22Rv1 (cell line): ENCODE data around the gene HOXC4.

Experiments
- H3K27ac ChIP-seq: fragments of 450-650 bp; 2 replicates; pipeline ENCODE4 v1.5.1; 2017
- ZFX ChIP-seq: fragments of 450-650 bp; IDR thresholded peaks from 2 replicates; pipeline ENCODE4 v1.6.1; 2017; ENCODE audit warnings: antibody characterized with exemption, borderline replicate concordance
- TF ChIP-seq, protein P1 (sequence below): fragments of 450-650 bp; IDR thresholded peaks from 2 replicates; pipeline ENCODE4 v1.5.1; 2017; ENCODE audit warnings: mild to moderate bottlenecking

HOXC4 gene

DNA sequence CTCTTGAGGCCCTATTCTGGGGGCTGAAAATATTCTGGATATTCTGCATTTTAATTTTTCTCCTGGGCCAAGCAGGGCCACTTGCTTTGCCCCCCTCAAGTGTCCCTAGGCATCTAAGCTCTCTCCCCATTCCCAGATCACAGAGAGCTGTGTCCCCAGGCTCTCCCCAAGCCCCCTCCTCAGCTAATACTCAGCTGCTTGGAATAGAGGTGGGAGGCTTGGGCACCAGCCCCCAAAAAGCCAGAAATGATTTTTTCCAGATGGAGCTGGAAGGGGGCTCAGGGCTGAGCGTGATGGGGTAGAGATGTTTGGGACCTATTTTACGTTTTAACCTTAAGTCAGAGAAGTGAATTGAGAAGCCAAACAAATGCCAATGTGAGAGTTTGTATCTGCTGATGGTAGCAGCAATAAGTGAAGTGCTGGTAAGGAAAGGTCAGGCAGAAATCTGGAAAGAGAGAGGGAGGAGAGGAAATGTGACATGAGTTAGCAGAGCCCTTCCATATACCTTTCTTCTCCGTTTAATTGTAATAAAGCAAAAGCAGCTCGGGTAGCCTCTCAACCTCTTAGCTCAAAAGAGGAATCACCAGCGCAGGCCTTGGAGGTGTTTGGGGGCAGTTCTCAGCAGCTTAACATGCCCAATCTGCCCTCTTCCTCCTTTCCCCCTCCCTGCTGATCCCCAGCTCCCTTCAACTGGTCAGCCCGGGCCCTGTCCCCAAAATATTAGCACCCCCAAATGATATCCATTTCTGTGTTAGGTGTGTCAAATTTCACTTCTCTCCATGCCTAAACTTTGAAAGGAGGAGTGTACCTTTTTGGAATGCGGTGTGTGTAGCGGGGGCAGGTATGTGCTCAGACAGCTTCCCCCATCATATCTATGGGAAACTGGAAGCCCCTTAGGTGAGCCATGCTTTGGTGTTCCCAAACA is 30.4 kb upstream of the HOXC4 start:
- no peak for TF ChIP-seq ZFX
- TF ChIP-seq, protein P1, sequence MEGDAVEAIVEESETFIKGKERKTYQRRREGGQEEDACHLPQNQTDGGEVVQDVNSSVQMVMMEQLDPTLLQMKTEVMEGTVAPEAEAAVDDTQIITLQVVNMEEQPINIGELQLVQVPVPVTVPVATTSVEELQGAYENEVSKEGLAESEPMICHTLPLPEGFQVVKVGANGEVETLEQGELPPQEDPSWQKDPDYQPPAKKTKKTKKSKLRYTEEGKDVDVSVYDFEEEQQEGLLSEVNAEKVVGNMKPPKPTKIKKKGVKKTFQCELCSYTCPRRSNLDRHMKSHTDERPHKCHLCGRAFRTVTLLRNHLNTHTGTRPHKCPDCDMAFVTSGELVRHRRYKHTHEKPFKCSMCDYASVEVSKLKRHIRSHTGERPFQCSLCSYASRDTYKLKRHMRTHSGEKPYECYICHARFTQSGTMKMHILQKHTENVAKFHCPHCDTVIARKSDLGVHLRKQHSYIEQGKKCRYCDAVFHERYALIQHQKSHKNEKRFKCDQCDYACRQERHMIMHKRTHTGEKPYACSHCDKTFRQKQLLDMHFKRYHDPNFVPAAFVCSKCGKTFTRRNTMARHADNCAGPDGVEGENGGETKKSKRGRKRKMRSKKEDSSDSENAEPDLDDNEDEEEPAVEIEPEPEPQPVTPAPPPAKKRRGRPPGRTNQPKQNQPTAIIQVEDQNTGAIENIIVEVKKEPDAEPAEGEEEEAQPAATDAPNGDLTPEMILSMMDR, result no peak
- H3K27ac ChIP-seq, result no peak overlapping the region

DNA sequence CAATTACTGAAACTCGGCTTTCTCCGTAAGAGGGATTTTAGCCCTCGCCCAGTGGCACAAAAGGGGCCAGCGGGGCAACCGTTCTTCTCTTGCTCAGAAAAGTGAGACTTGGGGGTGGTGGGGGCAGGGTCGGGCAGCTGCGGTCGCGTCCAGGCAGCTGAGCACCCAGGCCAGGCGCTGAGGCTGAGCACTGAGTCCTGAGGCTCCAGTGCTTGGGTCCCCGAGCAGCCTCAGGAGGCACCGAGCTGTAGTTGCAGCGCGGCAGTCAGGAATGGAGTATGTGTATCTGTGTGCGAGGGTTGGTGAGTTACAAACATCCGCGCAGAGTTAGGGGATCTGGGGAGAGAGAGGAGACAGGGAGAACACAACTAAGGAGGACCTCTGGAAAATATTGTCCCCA is 29.5 kb upstream of the HOXC4 start:
- no peak overlapping the region for H3K27ac ChIP-seq
- TF ChIP-seq, protein P1, result no peak
- no peak for TF ChIP-seq ZFX

DNA sequence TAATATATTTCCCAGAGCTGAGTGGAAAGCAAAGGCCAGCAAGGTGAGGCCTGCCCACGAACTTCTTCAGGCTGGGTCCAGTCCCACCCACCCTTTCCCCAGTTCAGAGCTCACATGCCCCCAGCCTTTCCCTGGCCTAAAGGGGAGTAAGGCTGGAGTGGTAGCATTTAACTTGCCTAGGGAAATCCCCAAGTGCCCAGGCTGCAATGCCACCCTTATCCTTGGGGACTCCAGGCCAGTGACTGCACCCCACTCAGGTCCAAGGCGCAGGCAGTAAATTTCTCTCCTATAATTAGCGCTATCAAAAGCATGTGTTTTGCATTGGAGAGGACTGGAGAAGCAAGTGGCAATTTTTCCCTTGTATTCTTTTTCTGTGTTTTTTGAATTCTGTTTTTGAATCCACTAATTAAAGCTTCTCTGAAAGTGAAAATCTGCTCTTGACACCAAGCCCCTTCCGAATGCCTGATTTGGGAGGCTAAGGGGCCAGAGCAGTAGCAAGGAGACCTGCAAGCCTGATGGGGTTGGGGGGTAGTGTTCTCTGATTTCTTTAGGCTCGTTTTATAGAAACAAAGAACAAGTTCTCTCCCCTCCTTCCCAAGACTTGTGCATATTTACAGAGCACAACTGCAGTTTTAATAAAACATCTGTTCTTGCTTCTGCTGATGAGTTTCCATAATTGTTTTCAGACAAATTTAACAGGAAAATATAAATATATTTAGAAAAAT is 28.9 kb upstream of the HOXC4 start:
- TF ChIP-seq, protein P1, result no peak
- TF ChIP-seq ZFX, result no peak
- no peak overlapping the region for H3K27ac ChIP-seq

DNA sequence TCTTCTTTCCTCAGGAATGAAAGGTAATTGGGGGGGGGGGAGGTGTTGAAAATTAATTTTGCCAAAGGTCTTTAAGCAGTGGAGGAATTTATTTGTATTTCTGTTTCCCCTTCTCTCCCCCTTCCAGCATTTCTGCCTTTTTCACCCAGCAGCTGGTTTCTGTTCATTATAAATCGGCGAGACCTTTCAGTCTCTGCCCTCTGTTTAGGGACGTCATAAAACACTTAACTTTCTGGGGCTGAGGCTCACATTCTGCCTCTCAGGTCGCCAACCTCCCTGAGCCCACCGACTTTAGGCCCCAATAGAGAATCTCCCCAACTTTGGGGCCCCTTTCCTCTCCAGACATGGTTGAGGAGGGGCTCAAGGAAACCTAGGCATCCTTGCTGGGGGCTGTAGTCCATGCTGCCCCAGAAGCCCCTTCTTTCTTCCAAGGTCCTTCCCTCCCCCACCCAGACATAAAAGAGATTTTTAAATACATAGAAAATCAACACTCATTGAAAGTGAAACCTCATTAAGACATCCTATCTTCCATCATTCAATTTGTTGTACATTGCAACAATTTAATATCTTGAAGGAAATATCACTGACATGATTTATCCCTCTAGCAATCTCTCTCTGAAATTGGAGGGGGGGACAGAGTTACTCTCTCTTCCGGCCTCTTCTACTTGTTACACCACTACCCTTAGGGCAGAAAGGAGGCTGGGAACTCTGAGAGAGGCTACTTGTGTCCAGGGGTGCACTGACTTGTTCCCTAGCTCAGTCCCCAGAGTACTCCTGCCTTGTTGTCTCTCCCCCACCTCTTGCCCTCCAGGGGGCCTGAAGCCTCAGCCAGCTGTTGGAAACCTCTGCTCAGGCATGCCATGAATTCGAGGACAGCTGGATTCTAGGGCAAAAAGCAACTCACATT is 27.9 kb upstream of the HOXC4 start:
- no peak overlapping the region for H3K27ac ChIP-seq

DNA sequence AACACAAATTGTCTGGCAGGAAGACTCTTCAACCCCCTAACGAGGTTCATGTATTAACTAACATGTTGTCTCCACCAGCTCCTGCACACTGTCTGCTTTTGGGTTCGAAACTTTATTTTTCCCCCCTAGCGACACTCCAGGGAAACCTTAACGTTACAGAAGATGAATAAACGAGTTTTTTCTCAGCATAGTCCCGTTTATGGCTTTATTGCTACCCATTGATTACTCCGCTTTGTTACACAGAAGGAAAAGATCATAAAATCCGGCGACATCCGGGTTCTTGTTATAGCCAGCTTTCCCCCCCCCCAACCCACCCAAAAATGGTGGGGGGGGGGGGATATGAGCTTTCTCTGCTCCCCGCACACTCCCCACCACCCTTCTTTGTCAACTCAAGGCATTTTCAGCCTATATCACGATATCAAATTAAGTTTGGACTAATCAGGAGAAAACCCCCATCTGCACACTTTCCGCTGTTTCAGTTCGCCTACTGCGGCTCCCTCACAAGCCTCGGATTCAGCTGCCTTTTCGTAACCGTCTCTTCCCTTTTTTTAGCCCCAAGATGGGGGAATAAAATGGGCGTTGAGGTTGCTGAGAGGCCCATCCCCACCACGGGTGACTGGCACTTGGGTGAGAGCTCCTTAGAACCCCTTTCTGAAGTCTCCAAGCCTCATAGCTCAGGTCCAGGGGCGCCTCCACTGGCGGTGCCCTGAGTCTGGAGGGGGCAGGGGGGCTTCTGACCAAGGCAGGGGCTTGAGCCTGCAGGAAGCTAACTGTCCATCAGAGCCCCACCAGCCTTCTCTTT is 26.8 kb upstream of the HOXC4 start:
- no peak overlapping the region for H3K27ac ChIP-seq
- TF ChIP-seq ZFX, result no peak
- TF ChIP-seq, protein P1, result no peak

More for the DNA sequence above, 27.9 kb upstream of the HOXC4 start:
- TF ChIP-seq, protein P1, result no peak
- TF ChIP-seq ZFX, result no peak

DNA sequence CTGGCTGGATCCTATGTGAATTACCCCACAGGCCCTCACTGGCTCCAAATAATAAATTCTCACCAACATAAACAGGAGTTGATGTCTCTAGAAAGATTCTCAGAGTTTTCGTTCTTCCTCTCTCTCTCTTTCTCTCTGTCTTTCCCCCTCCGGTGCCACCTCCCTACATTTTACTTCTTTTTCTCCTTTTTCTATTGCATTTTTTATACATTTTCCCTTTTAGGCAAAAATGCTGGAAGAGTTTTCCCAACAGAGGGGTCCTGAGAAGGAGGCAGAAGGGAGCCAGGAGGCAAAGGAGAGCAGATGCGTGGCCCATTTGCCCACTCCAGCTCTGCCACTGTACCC is 26.2 kb upstream of the HOXC4 start:
- H3K27ac ChIP-seq, result no peak overlapping the region
- TF ChIP-seq, protein P1, result no peak
- TF ChIP-seq ZFX, result no peak
